Measurements from ENCODE around the gene TTYH3.

DNA sequence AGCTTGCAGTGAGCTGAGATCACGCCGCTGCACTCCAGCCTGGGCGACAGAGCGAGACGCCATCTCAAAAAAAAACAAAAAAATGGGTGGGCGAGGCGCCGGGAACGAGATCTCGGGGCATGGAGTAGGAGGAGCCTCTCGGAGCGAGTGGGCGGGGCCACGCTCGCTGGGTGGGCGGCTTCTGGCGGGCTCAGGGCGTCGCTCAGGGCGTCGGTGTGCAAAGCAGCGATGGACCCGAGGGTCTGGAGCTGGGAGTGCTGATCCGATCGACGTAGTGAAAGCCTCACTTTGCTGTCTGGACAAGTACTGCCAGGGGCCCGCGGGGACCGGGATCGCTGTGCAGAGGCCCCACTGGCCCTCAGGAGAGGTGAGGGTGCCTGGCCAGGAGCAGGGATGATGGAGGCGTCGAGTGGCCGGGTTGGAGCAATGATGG is 33.6 kb downstream of the TTYH3 start:
- TF ChIP-seq ZFX (CRISPR knock-in tag; IDR thresholded peaks at IDR 0.05; ENCODE audit: low read depth), result no peak
- no peak for TF ChIP-seq KDM5A (IDR thresholded peaks at IDR 0.05; ENCODE audit: borderline replicate concordance, low read length)
- TF ChIP-seq, protein P1, sequence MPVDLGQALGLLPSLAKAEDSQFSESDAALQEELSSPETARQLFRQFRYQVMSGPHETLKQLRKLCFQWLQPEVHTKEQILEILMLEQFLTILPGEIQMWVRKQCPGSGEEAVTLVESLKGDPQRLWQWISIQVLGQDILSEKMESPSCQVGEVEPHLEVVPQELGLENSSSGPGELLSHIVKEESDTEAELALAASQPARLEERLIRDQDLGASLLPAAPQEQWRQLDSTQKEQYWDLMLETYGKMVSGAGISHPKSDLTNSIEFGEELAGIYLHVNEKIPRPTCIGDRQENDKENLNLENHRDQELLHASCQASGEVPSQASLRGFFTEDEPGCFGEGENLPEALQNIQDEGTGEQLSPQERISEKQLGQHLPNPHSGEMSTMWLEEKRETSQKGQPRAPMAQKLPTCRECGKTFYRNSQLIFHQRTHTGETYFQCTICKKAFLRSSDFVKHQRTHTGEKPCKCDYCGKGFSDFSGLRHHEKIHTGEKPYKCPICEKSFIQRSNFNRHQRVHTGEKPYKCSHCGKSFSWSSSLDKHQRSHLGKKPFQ (CRISPR knock-in tag; IDR thresholded peaks at IDR 0.05; ENCODE audit: insufficient replicate concordance), result no peak
- TF ChIP-seq, protein P2, sequence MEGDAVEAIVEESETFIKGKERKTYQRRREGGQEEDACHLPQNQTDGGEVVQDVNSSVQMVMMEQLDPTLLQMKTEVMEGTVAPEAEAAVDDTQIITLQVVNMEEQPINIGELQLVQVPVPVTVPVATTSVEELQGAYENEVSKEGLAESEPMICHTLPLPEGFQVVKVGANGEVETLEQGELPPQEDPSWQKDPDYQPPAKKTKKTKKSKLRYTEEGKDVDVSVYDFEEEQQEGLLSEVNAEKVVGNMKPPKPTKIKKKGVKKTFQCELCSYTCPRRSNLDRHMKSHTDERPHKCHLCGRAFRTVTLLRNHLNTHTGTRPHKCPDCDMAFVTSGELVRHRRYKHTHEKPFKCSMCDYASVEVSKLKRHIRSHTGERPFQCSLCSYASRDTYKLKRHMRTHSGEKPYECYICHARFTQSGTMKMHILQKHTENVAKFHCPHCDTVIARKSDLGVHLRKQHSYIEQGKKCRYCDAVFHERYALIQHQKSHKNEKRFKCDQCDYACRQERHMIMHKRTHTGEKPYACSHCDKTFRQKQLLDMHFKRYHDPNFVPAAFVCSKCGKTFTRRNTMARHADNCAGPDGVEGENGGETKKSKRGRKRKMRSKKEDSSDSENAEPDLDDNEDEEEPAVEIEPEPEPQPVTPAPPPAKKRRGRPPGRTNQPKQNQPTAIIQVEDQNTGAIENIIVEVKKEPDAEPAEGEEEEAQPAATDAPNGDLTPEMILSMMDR (CRISPR knock-in tag; IDR thresholded peaks at IDR 0.05), result no peak
- TF ChIP-seq HES4 (CRISPR knock-in tag; IDR thresholded peaks at IDR 0.05; ENCODE audit: borderline replicate concordance), result no peak
- TF ChIP-seq POLR2A (IDR thresholded peaks at IDR 0.05; ENCODE audit: insufficient read depth in 1 of 2, low read depth in 2 of 2, low read length in 2 of 2), result no peak
- TF ChIP-seq, protein P3, sequence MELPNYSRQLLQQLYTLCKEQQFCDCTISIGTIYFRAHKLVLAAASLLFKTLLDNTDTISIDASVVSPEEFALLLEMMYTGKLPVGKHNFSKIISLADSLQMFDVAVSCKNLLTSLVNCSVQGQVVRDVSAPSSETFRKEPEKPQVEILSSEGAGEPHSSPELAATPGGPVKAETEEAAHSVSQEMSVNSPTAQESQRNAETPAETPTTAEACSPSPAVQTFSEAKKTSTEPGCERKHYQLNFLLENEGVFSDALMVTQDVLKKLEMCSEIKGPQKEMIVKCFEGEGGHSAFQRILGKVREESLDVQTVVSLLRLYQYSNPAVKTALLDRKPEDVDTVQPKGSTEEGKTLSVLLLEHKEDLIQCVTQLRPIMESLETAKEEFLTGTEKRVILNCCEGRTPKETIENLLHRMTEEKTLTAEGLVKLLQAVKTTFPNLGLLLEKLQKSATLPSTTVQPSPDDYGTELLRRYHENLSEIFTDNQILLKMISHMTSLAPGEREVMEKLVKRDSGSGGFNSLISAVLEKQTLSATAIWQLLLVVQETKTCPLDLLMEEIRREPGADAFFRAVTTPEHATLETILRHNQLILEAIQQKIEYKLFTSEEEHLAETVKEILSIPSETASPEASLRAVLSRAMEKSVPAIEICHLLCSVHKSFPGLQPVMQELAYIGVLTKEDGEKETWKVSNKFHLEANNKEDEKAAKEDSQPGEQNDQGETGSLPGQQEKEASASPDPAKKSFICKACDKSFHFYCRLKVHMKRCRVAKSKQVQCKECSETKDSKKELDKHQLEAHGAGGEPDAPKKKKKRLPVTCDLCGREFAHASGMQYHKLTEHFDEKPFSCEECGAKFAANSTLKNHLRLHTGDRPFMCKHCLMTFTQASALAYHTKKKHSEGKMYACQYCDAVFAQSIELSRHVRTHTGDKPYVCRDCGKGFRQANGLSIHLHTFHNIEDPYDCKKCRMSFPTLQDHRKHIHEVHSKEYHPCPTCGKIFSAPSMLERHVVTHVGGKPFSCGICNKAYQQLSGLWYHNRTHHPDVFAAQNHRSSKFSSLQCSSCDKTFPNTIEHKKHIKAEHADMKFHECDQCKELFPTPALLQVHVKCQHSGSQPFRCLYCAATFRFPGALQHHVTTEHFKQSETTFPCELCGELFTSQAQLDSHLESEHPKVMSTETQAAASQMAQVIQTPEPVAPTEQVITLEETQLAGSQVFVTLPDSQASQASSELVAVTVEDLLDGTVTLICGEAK (IDR thresholded peaks at IDR 0.05), result no peak
- TF ChIP-seq, protein P3 (CRISPR knock-in tag; IDR thresholded peaks at IDR 0.05), result no peak
- TF ChIP-seq SIN3A (IDR thresholded peaks at IDR 0.05; ENCODE audit: borderline replicate concordance, low read depth, low read length), result no peak

All from HepG2 (cell line).